H9 (cell line): ENCODE measurements around the gene NDC80. TPM values are rescaled to one million over a fixed set of nuclear protein-coding genes. Genes with fewer than 3 reads are reported as not detected.

Experiments used
- DNase-seq: peaks from one replicate; pipeline ENCODE4 v3.0.0-alpha.2; 2017
- H2AFZ ChIP-seq: one replicate; pipeline ENCODE4 v1.6.1; 2013; ENCODE audit warnings: mild to moderate bottlenecking, low read length, control low read depth, moderate library complexity
- H2AK5ac ChIP-seq: 2 replicates; pipeline ENCODE4 v1.6.1; 2013; ENCODE audit warnings: low read length, control low read depth, mixed read lengths; ENCODE audit not compliant: insufficient read length
- H2BK120ac ChIP-seq: one replicate; pipeline ENCODE4 v1.6.1; 2013; ENCODE audit warnings: low read depth, mild to moderate bottlenecking, low read length, control low read depth, inconsistent platforms; ENCODE audit not compliant: poor library complexity, severe bottlenecking
- H2BK12ac ChIP-seq: 2 replicates; pipeline ENCODE4 v1.6.1; 2013; ENCODE audit warnings: low read length, control low read depth, mixed read lengths, low read depth; ENCODE audit not compliant: insufficient read length
- H2BK15ac ChIP-seq: 2 replicates; pipeline ENCODE4 v1.6.1; 2013; ENCODE audit warnings: low read depth, low read length, control low read depth
- H2BK20ac ChIP-seq: one replicate; pipeline ENCODE4 v1.6.1; 2013; ENCODE audit warnings: low read depth, mild to moderate bottlenecking, low read length, control low read depth, inconsistent platforms; ENCODE audit not compliant: poor library complexity, severe bottlenecking
- H2BK5ac ChIP-seq: 2 replicates; pipeline ENCODE4 v1.6.1; 2013; ENCODE audit warnings: low read length, control low read depth, mixed read lengths; ENCODE audit not compliant: insufficient read length
- H3K14ac ChIP-seq: 2 replicates; pipeline ENCODE4 v1.6.1; 2013; ENCODE audit warnings: low read length, control low read depth; ENCODE audit not compliant: insufficient read depth
- H3K18ac ChIP-seq: 2 replicates; pipeline ENCODE4 v1.6.1; 2013; ENCODE audit warnings: low read depth, mild to moderate bottlenecking, mixed read lengths, low read length, control low read depth; ENCODE audit not compliant: insufficient read length
- H3K23ac ChIP-seq: 2 replicates; pipeline ENCODE4 v1.6.1; 2013; ENCODE audit warnings: low read length, control low read depth, mixed read lengths, low read depth; ENCODE audit not compliant: insufficient read length
- H3K23me2 ChIP-seq: 2 replicates; pipeline ENCODE4 v1.6.1; 2013; ENCODE audit warnings: low read depth, mild to moderate bottlenecking, mixed read lengths, low read length, control low read depth; ENCODE audit not compliant: insufficient read length, poor library complexity, severe bottlenecking
- H3K27ac ChIP-seq: 2 replicates; pipeline ENCODE4 v1.5.1; 2013; ENCODE audit warnings: low read length, control low read depth, mixed read lengths, low read depth; ENCODE audit not compliant: insufficient read length
- H3K27me3 ChIP-seq: 2 replicates; pipeline ENCODE4 v1.6.1; 2013; ENCODE audit warnings: low read length, control low read depth, inconsistent platforms; ENCODE audit not compliant: insufficient read depth
- H3K4ac ChIP-seq: 2 replicates; pipeline ENCODE4 v1.6.1; 2013; ENCODE audit warnings: low read depth, mild to moderate bottlenecking, control low read depth, inconsistent platforms, low read length, moderate library complexity
- H3K4me1 ChIP-seq: 2 replicates; pipeline ENCODE4 v1.6.1; 2013; ENCODE audit warnings: low read length, control low read depth, inconsistent platforms; ENCODE audit not compliant: insufficient read depth
- H3K4me2 ChIP-seq: 2 replicates; pipeline ENCODE4 v1.6.1; 2013; ENCODE audit warnings: low read length, control low read depth, mixed read lengths; ENCODE audit not compliant: insufficient read length, insufficient read depth
- H3K56ac ChIP-seq: 2 replicates; pipeline ENCODE4 v1.6.1; 2013; ENCODE audit warnings: low read depth, mild to moderate bottlenecking, mixed read lengths, low read length, control low read depth; ENCODE audit not compliant: insufficient read length
- H3K79me1 ChIP-seq: 2 replicates; pipeline ENCODE4 v1.6.1; 2013; ENCODE audit warnings: low read depth, mild to moderate bottlenecking, moderate library complexity, low read length, control low read depth, inconsistent platforms; ENCODE audit not compliant: insufficient read depth, poor library complexity, severe bottlenecking
- H3K79me2 ChIP-seq: 2 replicates; pipeline ENCODE4 v1.6.1; 2013; ENCODE audit warnings: low read length, control low read depth, inconsistent platforms; ENCODE audit not compliant: insufficient read depth
- H3K9ac ChIP-seq: 2 replicates; pipeline ENCODE4 v1.6.1; 2013; ENCODE audit warnings: low read length, control low read depth, mixed read lengths; ENCODE audit not compliant: insufficient read length; ENCODE audit errors: extremely low read depth
- H3K9me3 ChIP-seq: one replicate; pipeline ENCODE4 v1.6.1; 2013; ENCODE audit warnings: low read depth, low read length, inconsistent platforms; ENCODE audit not compliant: control insufficient read depth
- H3T11ph ChIP-seq: one replicate; pipeline ENCODE4 v1.6.1; 2013; ENCODE audit warnings: mild to moderate bottlenecking, low read length, control low read depth, inconsistent platforms
- H4K20me1 ChIP-seq: one replicate; pipeline ENCODE4 v1.6.1; 2013; ENCODE audit not compliant: control insufficient read depth, insufficient read length, insufficient read depth
- H4K5ac ChIP-seq: 2 replicates; pipeline ENCODE4 v1.6.1; 2013; ENCODE audit warnings: low read depth, mild to moderate bottlenecking, mixed read lengths, low read length, control low read depth; ENCODE audit not compliant: insufficient read length
- H4K8ac ChIP-seq: replicated peaks from 2 replicates; pipeline ENCODE4 v1.6.1; 2013; ENCODE audit warnings: low read length, control low read depth, mixed read lengths, low read depth; ENCODE audit not compliant: insufficient read length
- H4K91ac ChIP-seq: 2 replicates; pipeline ENCODE4 v1.6.1; 2013; ENCODE audit warnings: low read depth, mild to moderate bottlenecking, moderate library complexity, mixed read lengths, low read length, control low read depth; ENCODE audit not compliant: insufficient read length
- H3K27ac Mint-ChIP-seq, 3 experiments: 2 replicates in 2 of 3; 3 replicates in 1 of 3; pipeline ENCODE4 v1.8.0; 2020 to 2021; ENCODE audit warnings: mixed read lengths in 3 of 3, mild to moderate bottlenecking in 1 of 3, moderate library complexity in 1 of 3
- H3K27me3 Mint-ChIP-seq: 2 replicates; pipeline ENCODE4 v1.8.0; 2021; ENCODE audit warnings: low read depth, mild to moderate bottlenecking, moderate library complexity, mixed read lengths
- H3K36me3 Mint-ChIP-seq, 3 experiments: 2 replicates in 2 of 3; 3 replicates in 1 of 3; pipeline ENCODE4 v1.8.0; 2020 to 2021; ENCODE audit warnings: low read depth in 3 of 3, mixed read lengths in 3 of 3; ENCODE audit not compliant: insufficient read depth in 1 of 3
- H3K4me1 Mint-ChIP-seq, 2 experiments: 2 replicates each; pipeline ENCODE4 v1.8.0; 2020; ENCODE audit warnings: mixed read lengths in 2 of 2
- H3K4me3 Mint-ChIP-seq, 2 experiments: 2 replicates in 1 of 2; 3 replicates in 1 of 2; pipeline ENCODE4 v1.8.0; 2020 to 2021; ENCODE audit warnings: mild to moderate bottlenecking in 2 of 2, mixed read lengths in 2 of 2, moderate library complexity in 1 of 2
- H3K9me3 Mint-ChIP-seq, 2 experiments: 2 replicates in 1 of 2; 3 replicates in 1 of 2; pipeline ENCODE4 v1.8.0; 2020; ENCODE audit warnings: mild to moderate bottlenecking in 2 of 2, mixed read lengths in 2 of 2, moderate library complexity in 1 of 2
- WGBS: extraction: QIAGEN DNeasy Blood & Tissue Kit; methylation state at CpG from one replicate; pipeline ENCODE4 v1.1.7; 2013; ENCODE audit warnings: missing lambda C conversion rate, low lambda C conversion rate, mixed read lengths; ENCODE audit not compliant: insufficient read length; ENCODE audit errors: extremely low coverage; 5-methylcytosine and 5-hydroxymethylcytosine counted together
- total RNA-seq: library from RNA; stranded (reverse); gene quantifications from 2 replicates; pipeline ENCODE4 v1.2.1, GENCODE V29; 2021
- TF ChIP-seq, protein P1 (sequence below): fragments of 200-600 bp; sonication (generic); conservative IDR thresholded peaks from 3 replicates; pipeline ENCODE4 v1.8.0; 2021; ENCODE audit warnings: antibody characterized with exemption, mild to moderate bottlenecking

Gene NDC80
- total RNA-seq, 1 experiment from 2014 or later = 39.5 TPM

GRCh38 chr18:2636126-2636631, 64.8 kb downstream of the NDC80 start:
- H3K79me2 ChIP-seq = no peaks in the 10 kb centered on the region
- H3T11ph ChIP-seq = no peak overlapping the region
- Mint-ChIP-seq H3K4me3 (no peak overlapping the region), H3K36me3 (peaks cover 0 to 4% (median 0%) of the 10 kb centered on the region in 3 experiments; a peak in 2 of 7 replicates), H3K27me3 (peaks cover 6% of the 10 kb centered on the region), H3K27ac (no peak overlapping the region), H3K9me3 (peaks cover 4 to 8% of the 10 kb centered on the region in 2 experiments; a peak in 3 of 5 replicates), H3K4me1 (no peaks in the 10 kb centered on the region; a peak in 1 of 4 replicates)
- no peaks in the 10 kb centered on the region for H3K4me1 ChIP-seq
- H2AK5ac ChIP-seq = no peak overlapping the region
- H3K56ac ChIP-seq = no peak overlapping the region
- H3K23me2 ChIP-seq = no peaks in the 10 kb centered on the region
- no peak overlapping the region for H4K91ac ChIP-seq
- no peak overlapping the region for H3K14ac ChIP-seq
- no peaks in the 10 kb centered on the region for H3K27me3 ChIP-seq
- no peak overlapping the region for H3K4me2 ChIP-seq
- H4K5ac ChIP-seq = no peak overlapping the region
- no peak overlapping the region for H3K23ac ChIP-seq
- no peak overlapping the region for H2BK12ac ChIP-seq
- H2BK120ac ChIP-seq = no peak overlapping the region
- H3K27ac ChIP-seq = no peak overlapping the region
- H3K4ac ChIP-seq = no peak overlapping the region
- WGBS = no CpG with 5 or more reads among the region's 9 CpGs
- H2BK15ac ChIP-seq = no peak overlapping the region
- no peak for DNase-seq
- no peak overlapping the region for H2BK20ac ChIP-seq
- H3K9me3 ChIP-seq = no peaks in the 10 kb centered on the region
- H2AFZ ChIP-seq = no peak overlapping the region
- H3K18ac ChIP-seq = no peak overlapping the region
- H4K20me1 ChIP-seq = no peaks in the 10 kb centered on the region
- H3K9ac ChIP-seq = no peak overlapping the region
- H2BK5ac ChIP-seq = no peak overlapping the region
- H3K79me1 ChIP-seq = no peaks in the 10 kb centered on the region
- TF ChIP-seq, protein P1, sequence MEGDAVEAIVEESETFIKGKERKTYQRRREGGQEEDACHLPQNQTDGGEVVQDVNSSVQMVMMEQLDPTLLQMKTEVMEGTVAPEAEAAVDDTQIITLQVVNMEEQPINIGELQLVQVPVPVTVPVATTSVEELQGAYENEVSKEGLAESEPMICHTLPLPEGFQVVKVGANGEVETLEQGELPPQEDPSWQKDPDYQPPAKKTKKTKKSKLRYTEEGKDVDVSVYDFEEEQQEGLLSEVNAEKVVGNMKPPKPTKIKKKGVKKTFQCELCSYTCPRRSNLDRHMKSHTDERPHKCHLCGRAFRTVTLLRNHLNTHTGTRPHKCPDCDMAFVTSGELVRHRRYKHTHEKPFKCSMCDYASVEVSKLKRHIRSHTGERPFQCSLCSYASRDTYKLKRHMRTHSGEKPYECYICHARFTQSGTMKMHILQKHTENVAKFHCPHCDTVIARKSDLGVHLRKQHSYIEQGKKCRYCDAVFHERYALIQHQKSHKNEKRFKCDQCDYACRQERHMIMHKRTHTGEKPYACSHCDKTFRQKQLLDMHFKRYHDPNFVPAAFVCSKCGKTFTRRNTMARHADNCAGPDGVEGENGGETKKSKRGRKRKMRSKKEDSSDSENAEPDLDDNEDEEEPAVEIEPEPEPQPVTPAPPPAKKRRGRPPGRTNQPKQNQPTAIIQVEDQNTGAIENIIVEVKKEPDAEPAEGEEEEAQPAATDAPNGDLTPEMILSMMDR = no peak
- no peak overlapping the region for H4K8ac ChIP-seq
